GM12801 (cell line): ENCODE measurements around the gene GLYR1.

Source experiments
- TF ChIP-seq, protein P1 (sequence below): IDR thresholded peaks from one replicate; pipeline ENCODE4 v1.5.1; 2011; ENCODE audit warnings: control low read depth; ENCODE audit not compliant: insufficient read length; ENCODE audit errors: extremely low read depth

The GLYR1 gene

DNA sequence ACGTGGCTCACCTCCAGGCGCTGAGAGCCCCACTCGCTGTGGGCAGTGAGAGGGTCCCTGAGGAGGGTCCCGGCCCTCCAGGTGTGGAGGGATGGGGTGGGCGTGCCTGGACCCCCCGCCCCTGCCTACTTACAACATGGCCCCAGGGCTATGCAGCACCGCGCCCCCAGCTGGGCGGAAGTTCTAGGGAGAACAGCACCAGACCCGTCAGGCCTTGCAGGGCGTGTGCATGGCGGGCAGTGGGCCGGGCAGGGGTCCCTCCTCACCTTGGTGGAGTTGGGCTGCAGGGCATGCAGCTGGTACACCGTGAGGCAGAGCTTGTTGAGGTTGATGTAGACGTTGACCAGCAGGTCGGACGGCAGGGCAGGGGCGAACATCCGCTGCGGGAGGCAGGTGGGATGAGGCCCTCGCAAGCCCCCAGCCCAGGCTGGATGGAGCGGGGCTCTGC lies 49.3 kb downstream of the GLYR1 start:
- TF ChIP-seq, protein P1, sequence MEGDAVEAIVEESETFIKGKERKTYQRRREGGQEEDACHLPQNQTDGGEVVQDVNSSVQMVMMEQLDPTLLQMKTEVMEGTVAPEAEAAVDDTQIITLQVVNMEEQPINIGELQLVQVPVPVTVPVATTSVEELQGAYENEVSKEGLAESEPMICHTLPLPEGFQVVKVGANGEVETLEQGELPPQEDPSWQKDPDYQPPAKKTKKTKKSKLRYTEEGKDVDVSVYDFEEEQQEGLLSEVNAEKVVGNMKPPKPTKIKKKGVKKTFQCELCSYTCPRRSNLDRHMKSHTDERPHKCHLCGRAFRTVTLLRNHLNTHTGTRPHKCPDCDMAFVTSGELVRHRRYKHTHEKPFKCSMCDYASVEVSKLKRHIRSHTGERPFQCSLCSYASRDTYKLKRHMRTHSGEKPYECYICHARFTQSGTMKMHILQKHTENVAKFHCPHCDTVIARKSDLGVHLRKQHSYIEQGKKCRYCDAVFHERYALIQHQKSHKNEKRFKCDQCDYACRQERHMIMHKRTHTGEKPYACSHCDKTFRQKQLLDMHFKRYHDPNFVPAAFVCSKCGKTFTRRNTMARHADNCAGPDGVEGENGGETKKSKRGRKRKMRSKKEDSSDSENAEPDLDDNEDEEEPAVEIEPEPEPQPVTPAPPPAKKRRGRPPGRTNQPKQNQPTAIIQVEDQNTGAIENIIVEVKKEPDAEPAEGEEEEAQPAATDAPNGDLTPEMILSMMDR = no peak

DNA sequence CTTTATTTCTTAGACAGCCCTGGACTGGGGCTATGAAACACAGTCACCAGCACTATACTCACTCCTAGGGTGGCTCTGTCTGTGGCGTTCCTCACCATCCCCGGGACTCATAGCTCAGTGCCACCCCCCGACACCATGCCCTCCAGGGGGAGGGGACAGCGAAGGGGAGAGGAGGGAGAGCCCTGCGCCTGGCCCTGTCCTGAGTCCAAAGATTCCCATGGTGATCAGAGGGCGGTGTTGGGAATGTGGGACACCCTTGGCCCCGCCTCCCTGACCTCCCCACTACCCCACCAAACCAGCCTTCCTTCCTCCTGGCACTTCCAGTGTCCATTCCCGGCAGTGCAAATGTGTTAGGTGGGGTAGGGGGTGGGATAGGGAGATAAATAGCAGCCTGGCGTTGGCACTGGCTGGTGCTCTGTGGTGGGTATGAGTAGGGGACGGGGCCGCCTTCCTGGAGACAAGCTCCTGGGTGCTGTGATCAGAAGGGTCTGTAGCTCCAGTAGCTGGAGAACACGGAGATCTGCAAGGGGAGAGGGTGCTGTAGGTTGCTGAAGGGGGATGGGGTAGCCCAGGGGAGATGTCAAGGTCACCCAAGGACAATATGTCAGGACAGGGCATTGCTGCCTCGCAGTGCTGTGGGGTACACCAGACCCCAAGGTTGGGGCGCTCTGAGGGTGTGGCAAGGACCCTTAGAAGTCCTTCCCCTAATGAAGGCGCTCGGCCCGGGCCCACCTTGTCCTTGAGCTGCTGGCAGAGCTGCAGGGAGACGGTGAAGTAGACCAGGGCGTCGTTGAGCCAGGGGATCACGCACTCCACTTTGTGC lies 49.9 kb downstream of the GLYR1 start:
- TF ChIP-seq, protein P1 = no peak

DNA sequence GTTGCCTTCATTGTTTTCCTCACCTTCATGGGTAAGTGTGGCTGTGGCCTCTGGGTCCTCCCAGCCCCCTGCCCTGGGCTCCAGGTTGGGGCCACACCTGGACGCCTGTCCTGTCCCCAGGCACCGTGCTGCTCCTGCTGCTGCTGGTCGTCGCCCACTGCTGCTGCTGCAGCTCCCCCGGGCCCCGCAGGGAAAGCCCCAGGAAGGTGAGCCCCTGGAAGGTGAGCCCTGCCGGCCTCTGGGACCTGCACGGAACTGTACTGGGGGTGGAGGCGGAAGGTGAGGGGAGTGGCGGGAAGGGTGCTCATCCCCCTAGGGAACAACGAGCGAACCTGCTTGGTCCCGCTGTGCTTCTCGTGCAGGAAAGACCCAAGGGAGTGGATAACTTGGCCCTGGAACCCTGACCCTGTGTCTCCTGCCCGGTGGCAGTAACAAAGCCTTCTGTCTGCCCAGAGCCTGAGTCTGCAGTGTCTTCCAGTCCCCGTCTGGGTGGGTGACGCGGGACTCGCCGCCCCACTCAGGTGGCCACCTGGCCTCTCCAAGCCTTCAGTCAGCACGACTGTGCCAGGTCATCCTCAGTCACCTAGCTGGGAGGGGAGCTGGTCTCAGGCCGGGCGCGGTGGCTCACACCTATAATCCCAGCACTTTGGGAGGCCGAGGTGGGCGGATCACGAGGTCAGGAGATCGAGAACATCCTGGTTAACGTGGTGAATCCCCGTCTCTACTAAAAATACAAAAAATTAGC lies 51.1 kb downstream of the GLYR1 start:
- TF ChIP-seq, protein P1 = no peak

DNA sequence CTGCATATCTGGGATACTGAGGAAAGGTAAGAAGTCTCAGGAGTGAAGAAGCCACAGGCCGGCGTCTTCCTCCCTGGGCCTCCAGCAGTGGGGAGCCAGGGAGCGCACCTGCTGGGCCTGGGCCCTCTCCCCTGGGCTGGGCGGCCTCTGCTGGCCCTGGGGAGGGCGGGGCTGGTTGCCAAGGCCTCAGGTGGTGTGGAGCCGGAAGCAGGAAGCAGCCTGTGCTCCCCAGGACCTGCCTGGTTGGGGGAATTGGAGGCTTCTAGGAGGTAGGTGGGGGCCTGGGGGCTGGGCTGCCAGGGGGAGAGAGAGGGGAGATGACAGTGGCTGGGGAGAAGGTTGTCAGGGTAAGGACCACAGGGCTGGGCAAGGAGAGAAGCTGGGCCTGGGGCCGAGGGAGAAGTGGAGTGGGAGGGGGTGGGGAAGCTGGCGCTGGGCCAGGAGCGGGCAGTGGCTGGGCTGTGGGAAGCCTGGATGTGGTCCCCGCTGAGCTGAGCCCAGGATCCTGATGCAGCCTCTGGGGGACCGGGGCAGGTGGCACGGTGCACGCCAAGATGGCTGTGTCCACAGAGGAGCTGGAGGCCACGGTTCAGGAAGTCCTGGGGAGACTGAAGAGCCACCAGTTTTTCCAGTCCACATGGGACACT lies 51.8 kb downstream of the GLYR1 start, which contains the start of gene SMIM22:
Gene SMIM22 (plus strand): TSS at position 189 of the 647 bp plus-strand sequence. CDS start 366 bp downstream, at position 555.
- TF ChIP-seq, protein P1 = no peak

DNA sequence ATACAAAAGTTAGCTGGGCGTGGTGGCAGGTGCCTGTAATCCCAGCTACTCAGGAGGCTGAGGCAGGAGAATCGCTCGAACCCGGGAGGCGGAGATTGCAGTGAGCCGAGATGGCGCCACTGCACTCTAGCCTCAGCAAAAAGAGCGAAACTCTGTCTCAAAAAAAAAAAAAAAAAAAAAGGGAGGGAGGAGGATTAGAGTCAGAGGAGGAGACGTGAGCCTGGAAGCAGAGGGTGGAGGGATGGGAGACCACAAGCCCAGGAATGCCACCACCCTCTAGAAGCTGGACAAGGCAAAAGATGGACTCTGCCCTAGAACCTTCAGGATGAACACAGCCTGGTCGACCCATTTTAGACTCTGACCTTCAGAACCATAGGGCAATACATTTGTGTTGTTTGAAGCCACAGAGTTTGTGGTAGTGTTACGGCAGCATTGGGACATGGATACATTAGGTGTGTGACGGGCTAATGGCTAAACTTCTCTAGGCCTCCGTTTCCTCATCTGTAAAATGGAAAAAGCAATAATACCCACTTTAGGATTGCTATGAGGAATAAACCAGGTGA lies 54.1 kb downstream of the GLYR1 start:
- TF ChIP-seq, protein P1 = no peak

DNA sequence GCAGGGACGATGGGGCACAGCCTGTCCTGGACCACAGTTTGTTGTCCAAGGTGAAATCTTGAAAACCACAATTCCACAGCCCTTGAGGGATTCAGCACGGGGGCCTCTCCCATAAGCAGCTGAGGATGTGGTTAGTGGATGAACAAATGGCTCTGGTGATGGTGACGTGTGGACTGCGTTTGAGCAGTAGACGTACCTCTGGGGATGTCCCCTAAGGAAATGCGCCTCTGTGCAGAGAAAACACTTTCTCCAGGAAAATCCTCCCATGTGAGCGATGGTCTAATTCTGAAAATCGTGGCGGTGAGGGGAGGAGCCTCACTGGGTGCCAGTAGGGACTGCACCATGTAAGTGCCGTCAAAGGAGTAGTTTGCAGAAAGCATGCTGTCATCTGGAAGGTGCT lies 56.2 kb downstream of the GLYR1 start:
- TF ChIP-seq, protein P1 = no peak

DNA sequence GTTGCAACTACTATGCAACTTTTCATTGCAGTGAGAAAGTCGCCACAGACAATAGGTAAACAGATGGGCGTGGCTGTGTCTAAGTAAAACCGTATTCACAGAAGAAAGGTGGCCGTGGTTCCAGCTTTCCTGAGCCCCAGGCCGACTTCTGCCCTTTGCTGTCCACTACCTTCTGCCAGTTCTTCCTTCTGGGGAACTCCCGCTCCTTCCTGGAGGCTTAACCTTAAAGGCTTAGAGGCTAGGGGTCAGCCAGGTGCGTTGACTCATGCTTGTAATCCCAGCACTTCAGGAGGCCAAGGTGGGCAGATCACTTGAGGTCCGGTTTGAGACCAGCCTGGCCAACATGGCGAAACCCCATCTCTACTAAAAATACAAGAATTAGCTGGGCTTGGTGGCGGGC lies 56.8 kb downstream of the GLYR1 start:
- TF ChIP-seq, protein P1 = no peak
